ENCODE measurements around the gene COPG1. TPM values are rescaled to one million over a fixed set of nuclear protein-coding genes. Genes with fewer than 3 reads are reported as not detected.

COPG1 gene
- total RNA-seq, 1 experiment from 2014 or later = 157 TPM

GRCh38 chr3:129268396-129268795 lies 19.0 kb downstream of the COPG1 start:
- intact Hi-C loops (cut with micrococcal nuclease; ENCODE audit: unreplicated experiment) = no loop called here
- POLR2A ChIA-PET (ENCODE audit: low non-redundant PET) = no interaction called here
- BruUV-seq (replicated peaks) = no TSS peak

GRCh38 chr3:129271674-129272073 lies 22.3 kb downstream of the COPG1 start:
- intact Hi-C loops (cut with micrococcal nuclease; ENCODE audit: unreplicated experiment) = no loop called here

More at GRCh38 chr3:129268396-129268795, 19.0 kb downstream of the COPG1 start:
- no peaks in the 10 kb centered on the region for H3K4me1 ChIP-seq (ENCODE audit: insufficient read depth, low read length, poor library complexity, severe bottlenecking)
- DNase-seq (ENCODE audit: low spot score) = no peak
- H3K36me3 ChIP-seq (ENCODE audit: insufficient read depth, low read length, poor library complexity, severe bottlenecking) = peaks cover 98% of the 10 kb centered on the region
- no peak overlapping the region for H3K4me3 ChIP-seq (ENCODE audit: low read depth, low read length, poor library complexity, severe bottlenecking)
- CTCF ChIA-PET = no interaction called here
- no peak overlapping the region for H3K27ac ChIP-seq (ENCODE audit: low read depth, low read length, poor library complexity, severe bottlenecking)
- TF ChIP-seq CTCF (conservative IDR thresholded peaks at IDR 0.05; ENCODE audit: low read depth, low read length) (no peak), EZH2 (IDR thresholded peaks at IDR 0.05; ENCODE audit: borderline replicate concordance, low read depth, low read length, poor library complexity, severe bottlenecking) (no peak)
- no peaks in the 10 kb centered on the region for H3K27me3 ChIP-seq (replicated peaks; ENCODE audit: insufficient read depth, low read depth, low read length, poor library complexity)
- no peaks in the 10 kb centered on the region for H3K9me3 ChIP-seq (ENCODE audit: low read depth, low read length, poor library complexity, severe bottlenecking)

GRCh38 chr3:129276385-129276784 lies 27.0 kb downstream of the COPG1 start:
- TF ChIP-seq EZH2 (IDR thresholded peaks at IDR 0.05; ENCODE audit: borderline replicate concordance, low read depth, low read length, poor library complexity, severe bottlenecking) (no peak), CTCF (conservative IDR thresholded peaks at IDR 0.05; ENCODE audit: low read depth, low read length) (no peak)
- Histone ChIP-seq H3K36me3 (ENCODE audit: insufficient read depth, low read length, poor library complexity, severe bottlenecking) (peaks cover 57% of the 10 kb centered on the region), H3K9me3 (ENCODE audit: low read depth, low read length, poor library complexity, severe bottlenecking) (no peaks in the 10 kb centered on the region), H3K4me1 (ENCODE audit: insufficient read depth, low read length, poor library complexity, severe bottlenecking) (peaks cover 8% of the 10 kb centered on the region), H3K27ac (ENCODE audit: low read depth, low read length, poor library complexity, severe bottlenecking) (no peak overlapping the region), H3K4me3 (ENCODE audit: low read depth, low read length, poor library complexity, severe bottlenecking) (no peak overlapping the region), H3K27me3 (replicated peaks; ENCODE audit: insufficient read depth, low read depth, low read length, poor library complexity) (no peaks in the 10 kb centered on the region)
- DNase-seq (ENCODE audit: low spot score) = no peak
- CTCF ChIA-PET = no interaction called here
- BruUV-seq (replicated peaks) = no TSS peak
- POLR2A ChIA-PET (ENCODE audit: low non-redundant PET) = interaction anchor here (0.6 kb wide), 1 partner anchor 1605 kb away, joined by 7 read pairs; no protein-coding TSS in a partner anchor
- intact Hi-C loops (cut with micrococcal nuclease; ENCODE audit: unreplicated experiment) = no loop called here

More at GRCh38 chr3:129271674-129272073, 22.3 kb downstream of the COPG1 start:
- ChIA-PET CTCF (no interaction called here), POLR2A (ENCODE audit: low non-redundant PET) (no interaction called here)
- Histone ChIP-seq H3K4me1 (ENCODE audit: insufficient read depth, low read length, poor library complexity, severe bottlenecking) (no peaks in the 10 kb centered on the region), H3K27ac (ENCODE audit: low read depth, low read length, poor library complexity, severe bottlenecking) (no peak overlapping the region), H3K4me3 (ENCODE audit: low read depth, low read length, poor library complexity, severe bottlenecking) (no peak overlapping the region), H3K36me3 (ENCODE audit: insufficient read depth, low read length, poor library complexity, severe bottlenecking) (peaks cover 96% of the 10 kb centered on the region), H3K9me3 (ENCODE audit: low read depth, low read length, poor library complexity, severe bottlenecking) (no peaks in the 10 kb centered on the region), H3K27me3 (replicated peaks; ENCODE audit: insufficient read depth, low read depth, low read length, poor library complexity) (no peaks in the 10 kb centered on the region)
- TF ChIP-seq CTCF (conservative IDR thresholded peaks at IDR 0.05; ENCODE audit: low read depth, low read length) = no peak
- no peak for TF ChIP-seq EZH2 (IDR thresholded peaks at IDR 0.05; ENCODE audit: borderline replicate concordance, low read depth, low read length, poor library complexity, severe bottlenecking)
- BruUV-seq (replicated peaks) = no TSS peak
- DNase-seq (ENCODE audit: low spot score) = no peak
